K562 (cell line): Measurements from ENCODE around the gene SOX12. TPM values are rescaled to one million over a fixed set of nuclear protein-coding genes. Genes with fewer than 3 reads are reported as not detected.

Experiments
- BHLHE40 ChIP-seq: IDR thresholded peaks from 2 replicates; pipeline ENCODE4 v1.6.1; 2011; ENCODE audit warnings: low read length, improper control_type of control experiment
- HDAC8 ChIP-seq: fragments of 450-650 bp; IDR thresholded peaks from 2 replicates; pipeline ENCODE4 v1.6.1; 2016; ENCODE audit warnings: mild to moderate bottlenecking, missing genetic modification characterization, moderate library complexity, missing compliant biosample characterization
- ILK ChIP-seq: fragments of 450-650 bp; IDR thresholded peaks from 2 replicates; pipeline ENCODE4 v1.6.1; 2016; ENCODE audit warnings: missing genetic modification characterization, low read depth, mild to moderate bottlenecking, missing compliant biosample characterization, moderate library complexity, borderline replicate concordance
- KLF1 ChIP-seq: fragments of 450-650 bp; IDR thresholded peaks from 2 replicates; pipeline ENCODE4 v1.6.1; 2016; ENCODE audit warnings: missing genetic modification characterization, missing compliant biosample characterization
- NCOA1 ChIP-seq: fragments of 450-650 bp; IDR thresholded peaks from 2 replicates; pipeline ENCODE4 v1.6.1; 2016; ENCODE audit warnings: low read depth
- PTBP1 ChIP-seq: fragments of 200-400 bp; formaldehyde crosslinking; IDR thresholded peaks from 2 replicates; pipeline ENCODE4 v1.6.1; 2017; ENCODE audit warnings: low read depth, low read length
- PTTG1 ChIP-seq: fragments of 450-650 bp; IDR thresholded peaks from 2 replicates; pipeline ENCODE4 v1.6.1; 2016; ENCODE audit warnings: low read depth, mild to moderate bottlenecking, missing genetic modification characterization, missing compliant biosample characterization
- TAF7 ChIP-seq: fragments of 450-650 bp; IDR thresholded peaks from 2 replicates; pipeline ENCODE4 v1.6.1; 2016; ENCODE audit warnings: missing genetic modification characterization, missing compliant biosample characterization
- TARDBP ChIP-seq: fragments of 450-650 bp; IDR thresholded peaks from 2 replicates; pipeline ENCODE4 v1.6.1; 2016
- TEAD4 ChIP-seq, 2 experiments: sonication (generic) in 1 of 2; formaldehyde crosslinking in 1 of 2; IDR thresholded peaks; 2 replicates each; pipeline versions ENCODE4 v1.6.1 to v1.8.0; 2012 to 2022; ENCODE audit warnings: borderline replicate concordance in 1 of 2, inconsistent platforms in 1 of 2, low read length in 1 of 2, mild to moderate bottlenecking in 1 of 2, missing genetic modification reagents in 1 of 2
- ZNF121 ChIP-seq: sonication (generic); formaldehyde crosslinking; conservative IDR thresholded peaks from 2 replicates; pipeline ENCODE4 v1.8.0; 2022; ENCODE audit warnings: missing genetic modification reagents
- ZNF197 ChIP-seq: fragments of 200-800 bp; sonication (Bioruptor generic); IDR thresholded peaks from 2 replicates; pipeline ENCODE4 v1.6.1; 2016; ENCODE audit warnings: low read depth, missing genetic modification characterization, missing compliant biosample characterization
- ZNF274 ChIP-seq: IDR thresholded peaks from 2 replicates; pipeline ENCODE4 v1.6.1; 2011; ENCODE audit warnings: low read depth, mild to moderate bottlenecking, low read length, moderate library complexity, borderline replicate concordance
- polyA plus RNA-seq, 8 experiments: library from polyadenylated mRNA; depleted of rRNA in 4 of 8; stranded (reverse) in 5 of 8; unstranded in 3 of 8; fragments of >200 nt; fragmentation: Nextera tagmentation in 2 of 8; fragmentation: Illumina TruSeq in 1 of 8; extraction: Ambion mirVana in 2 of 8; extraction: Trizol in 1 of 8; gene quantifications; 2 replicates each; pipeline versions ENCODE4 v1.2.1 to v1.2.3, GENCODE V29; 2011 to 2014; ENCODE audit warnings: inconsistent platforms in 1 of 8, missing spikeins in 1 of 8
- total RNA-seq, 7 experiments: library from RNA; depleted of rRNA in 6 of 7; stranded (reverse); fragments of >200 nt in 6 of 7; fragmentation: Illumina TruSeq in 2 of 7; extraction: Trizol in 2 of 7; gene quantifications; 2 replicates each; pipeline versions ENCODE4 v1.2.1 to v1.2.3, GENCODE V29; 2011 to 2021; ENCODE audit warnings: low replicate concordance in 1 of 7
- TF ChIP-seq, protein P1 (sequence below): sonication (generic); formaldehyde crosslinking; IDR thresholded peaks from 2 replicates; pipeline ENCODE4 v1.8.1; 2023; ENCODE audit warnings: missing genetic modification reagents, mild to moderate bottlenecking, borderline replicate concordance
- TF ChIP-seq, protein P2 (sequence below): fragments of 250-450 bp; sonication (Bioruptor Pico); IDR thresholded peaks from 2 replicates; pipeline ENCODE4 v1.5.0; 2020; ENCODE audit warnings: mild to moderate bottlenecking
- TF ChIP-seq, protein P3 (sequence below): conservative IDR thresholded peaks from 2 replicates; pipeline ENCODE4 v1.6.1; 2011; ENCODE audit warnings: low read depth, mild to moderate bottlenecking, low read length; ENCODE audit not compliant: control insufficient read depth
- TF ChIP-seq, protein P4 (sequence below): fragments of 250-450 bp; sonication (Bioruptor Pico); IDR thresholded peaks from 2 replicates; pipeline ENCODE4 v1.5.0; 2021; ENCODE audit warnings: mild to moderate bottlenecking, borderline replicate concordance

SOX12 gene
- total and polyA plus RNA-seq, 9 of the 15 experiments (the other 6 are each of a cell fraction or from before 2014, with no cell fraction given) = 0.42 to 26.3 (median 2.6) TPM

DNA sequence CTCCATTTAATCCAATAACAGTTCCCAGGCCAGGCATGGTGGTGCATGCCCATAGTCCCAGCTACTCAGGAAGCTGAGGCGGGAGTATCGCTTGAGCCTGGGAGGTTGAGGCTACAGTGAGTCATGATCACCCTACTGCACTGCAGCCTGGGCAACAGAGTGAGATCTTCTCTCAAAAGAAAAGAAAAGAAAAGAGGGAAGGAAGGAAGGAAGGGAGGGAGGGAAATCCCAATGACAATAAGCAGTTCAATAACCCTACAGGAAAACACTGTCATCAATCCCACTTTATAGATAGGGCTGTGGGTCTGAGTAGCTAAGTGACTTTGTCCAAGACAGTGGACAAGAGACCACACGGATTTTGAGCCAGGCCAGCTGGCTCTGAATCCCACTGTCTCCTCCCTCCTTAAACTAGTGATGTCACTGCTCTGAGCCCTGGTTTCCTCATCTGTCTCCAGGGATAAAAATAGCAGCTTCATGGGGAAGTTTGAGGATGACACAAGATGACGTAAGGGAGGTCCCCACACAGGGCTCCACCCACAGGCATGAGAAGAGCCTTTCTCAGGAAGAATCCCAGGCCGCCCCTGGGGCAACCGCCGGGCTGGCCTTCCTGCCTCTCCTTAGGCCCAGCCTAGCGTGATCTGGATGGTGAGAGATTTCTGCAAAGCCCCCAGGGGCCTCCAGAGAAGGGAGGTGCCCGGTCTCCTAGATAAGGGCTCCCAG is 48.0 kb downstream of the SOX12 start (continued):
- TF ChIP-seq, protein P1, sequence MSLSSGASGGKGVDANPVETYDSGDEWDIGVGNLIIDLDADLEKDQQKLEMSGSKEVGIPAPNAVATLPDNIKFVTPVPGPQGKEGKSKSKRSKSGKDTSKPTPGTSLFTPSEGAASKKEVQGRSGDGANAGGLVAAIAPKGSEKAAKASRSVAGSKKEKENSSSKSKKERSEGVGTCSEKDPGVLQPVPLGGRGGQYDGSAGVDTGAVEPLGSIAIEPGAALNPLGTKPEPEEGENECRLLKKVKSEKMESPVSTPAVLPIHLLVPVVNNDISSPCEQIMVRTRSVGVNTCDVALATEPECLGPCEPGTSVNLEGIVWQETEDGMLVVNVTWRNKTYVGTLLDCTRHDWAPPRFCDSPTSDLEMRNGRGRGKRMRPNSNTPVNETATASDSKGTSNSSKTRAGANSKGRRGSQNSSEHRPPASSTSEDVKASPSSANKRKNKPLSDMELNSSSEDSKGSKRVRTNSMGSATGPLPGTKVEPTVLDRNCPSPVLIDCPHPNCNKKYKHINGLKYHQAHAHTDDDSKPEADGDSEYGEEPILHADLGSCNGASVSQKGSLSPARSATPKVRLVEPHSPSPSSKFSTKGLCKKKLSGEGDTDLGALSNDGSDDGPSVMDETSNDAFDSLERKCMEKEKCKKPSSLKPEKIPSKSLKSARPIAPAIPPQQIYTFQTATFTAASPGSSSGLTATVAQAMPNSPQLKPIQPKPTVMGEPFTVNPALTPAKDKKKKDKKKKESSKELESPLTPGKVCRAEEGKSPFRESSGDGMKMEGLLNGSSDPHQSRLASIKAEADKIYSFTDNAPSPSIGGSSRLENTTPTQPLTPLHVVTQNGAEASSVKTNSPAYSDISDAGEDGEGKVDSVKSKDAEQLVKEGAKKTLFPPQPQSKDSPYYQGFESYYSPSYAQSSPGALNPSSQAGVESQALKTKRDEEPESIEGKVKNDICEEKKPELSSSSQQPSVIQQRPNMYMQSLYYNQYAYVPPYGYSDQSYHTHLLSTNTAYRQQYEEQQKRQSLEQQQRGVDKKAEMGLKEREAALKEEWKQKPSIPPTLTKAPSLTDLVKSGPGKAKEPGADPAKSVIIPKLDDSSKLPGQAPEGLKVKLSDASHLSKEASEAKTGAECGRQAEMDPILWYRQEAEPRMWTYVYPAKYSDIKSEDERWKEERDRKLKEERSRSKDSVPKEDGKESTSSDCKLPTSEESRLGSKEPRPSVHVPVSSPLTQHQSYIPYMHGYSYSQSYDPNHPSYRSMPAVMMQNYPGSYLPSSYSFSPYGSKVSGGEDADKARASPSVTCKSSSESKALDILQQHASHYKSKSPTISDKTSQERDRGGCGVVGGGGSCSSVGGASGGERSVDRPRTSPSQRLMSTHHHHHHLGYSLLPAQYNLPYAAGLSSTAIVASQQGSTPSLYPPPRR = 0 out of 2 replicates have a peak, but pooled peaks have one; percentile 73
- peak; percentile 43; the same call in 1 of the 2 replicates for TF ChIP-seq TEAD4 (IDR thresholded peaks at IDR 0.05; ENCODE audit: low read length)
- TF ChIP-seq TEAD4 (CRISPR knock-in tag; IDR thresholded peaks at IDR 0.05; ENCODE audit: borderline replicate concordance) = no peak
- no peak for TF ChIP-seq ILK (tag)
- peak; percentile 14; the same call in 1 of the 2 replicates for TF ChIP-seq BHLHE40
- peak; percentile 45; the same call in 1 of the 2 replicates for TF ChIP-seq ZNF197
- no peak for TF ChIP-seq ZNF274
- TF ChIP-seq, protein P2, sequence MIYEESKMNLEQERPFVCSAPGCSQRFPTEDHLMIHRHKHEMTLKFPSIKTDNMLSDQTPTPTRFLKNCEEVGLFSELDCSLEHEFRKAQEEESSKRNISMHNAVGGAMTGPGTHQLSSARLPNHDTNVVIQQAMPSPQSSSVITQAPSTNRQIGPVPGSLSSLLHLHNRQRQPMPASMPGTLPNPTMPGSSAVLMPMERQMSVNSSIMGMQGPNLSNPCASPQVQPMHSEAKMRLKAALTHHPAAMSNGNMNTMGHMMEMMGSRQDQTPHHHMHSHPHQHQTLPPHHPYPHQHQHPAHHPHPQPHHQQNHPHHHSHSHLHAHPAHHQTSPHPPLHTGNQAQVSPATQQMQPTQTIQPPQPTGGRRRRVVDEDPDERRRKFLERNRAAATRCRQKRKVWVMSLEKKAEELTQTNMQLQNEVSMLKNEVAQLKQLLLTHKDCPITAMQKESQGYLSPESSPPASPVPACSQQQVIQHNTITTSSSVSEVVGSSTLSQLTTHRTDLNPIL (CRISPR knock-in tag) = no peak
- no peak for TF ChIP-seq KLF1 (tag)
- peak; percentile 63; the same call in 1 of the 2 replicates for TF ChIP-seq HDAC8 (tag)
- peak; percentile 31; the same call in 1 of the 2 replicates for TF ChIP-seq PTTG1 (tag)
- TF ChIP-seq ZNF121 (CRISPR knock-in tag) = peak; percentile 52; the same call in 1 of the 2 replicates
- peak; percentile 90; the same call in 1 of the 2 replicates for TF ChIP-seq TARDBP
- TF ChIP-seq, protein P3, sequence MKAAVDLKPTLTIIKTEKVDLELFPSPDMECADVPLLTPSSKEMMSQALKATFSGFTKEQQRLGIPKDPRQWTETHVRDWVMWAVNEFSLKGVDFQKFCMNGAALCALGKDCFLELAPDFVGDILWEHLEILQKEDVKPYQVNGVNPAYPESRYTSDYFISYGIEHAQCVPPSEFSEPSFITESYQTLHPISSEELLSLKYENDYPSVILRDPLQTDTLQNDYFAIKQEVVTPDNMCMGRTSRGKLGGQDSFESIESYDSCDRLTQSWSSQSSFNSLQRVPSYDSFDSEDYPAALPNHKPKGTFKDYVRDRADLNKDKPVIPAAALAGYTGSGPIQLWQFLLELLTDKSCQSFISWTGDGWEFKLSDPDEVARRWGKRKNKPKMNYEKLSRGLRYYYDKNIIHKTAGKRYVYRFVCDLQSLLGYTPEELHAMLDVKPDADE = no peak
- TF ChIP-seq, protein P4, sequence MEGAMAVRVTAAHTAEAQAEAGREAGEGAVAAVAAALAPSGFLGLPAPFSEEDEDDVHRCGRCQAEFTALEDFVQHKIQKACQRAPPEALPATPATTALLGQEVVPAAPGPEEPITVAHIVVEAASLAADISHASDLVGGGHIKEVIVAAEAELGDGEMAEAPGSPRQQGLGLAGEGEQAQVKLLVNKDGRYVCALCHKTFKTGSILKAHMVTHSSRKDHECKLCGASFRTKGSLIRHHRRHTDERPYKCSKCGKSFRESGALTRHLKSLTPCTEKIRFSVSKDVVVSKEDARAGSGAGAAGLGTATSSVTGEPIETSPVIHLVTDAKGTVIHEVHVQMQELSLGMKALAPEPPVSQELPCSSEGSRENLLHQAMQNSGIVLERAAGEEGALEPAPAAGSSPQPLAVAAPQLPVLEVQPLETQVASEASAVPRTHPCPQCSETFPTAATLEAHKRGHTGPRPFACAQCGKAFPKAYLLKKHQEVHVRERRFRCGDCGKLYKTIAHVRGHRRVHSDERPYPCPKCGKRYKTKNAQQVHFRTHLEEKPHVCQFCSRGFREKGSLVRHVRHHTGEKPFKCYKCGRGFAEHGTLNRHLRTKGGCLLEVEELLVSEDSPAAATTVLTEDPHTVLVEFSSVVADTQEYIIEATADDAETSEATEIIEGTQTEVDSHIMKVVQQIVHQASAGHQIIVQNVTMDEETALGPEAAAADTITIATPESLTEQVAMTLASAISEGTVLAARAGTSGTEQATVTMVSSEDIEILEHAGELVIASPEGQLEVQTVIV (CRISPR knock-in tag) = no peak
- TF ChIP-seq PTBP1 = no peak
- TF ChIP-seq TAF7 (tag) = peak; percentile 6; the same call in 1 of the 2 replicates
- TF ChIP-seq NCOA1 = peak; percentile 89
